ENCODE data around the gene PROKR2.

DNA sequence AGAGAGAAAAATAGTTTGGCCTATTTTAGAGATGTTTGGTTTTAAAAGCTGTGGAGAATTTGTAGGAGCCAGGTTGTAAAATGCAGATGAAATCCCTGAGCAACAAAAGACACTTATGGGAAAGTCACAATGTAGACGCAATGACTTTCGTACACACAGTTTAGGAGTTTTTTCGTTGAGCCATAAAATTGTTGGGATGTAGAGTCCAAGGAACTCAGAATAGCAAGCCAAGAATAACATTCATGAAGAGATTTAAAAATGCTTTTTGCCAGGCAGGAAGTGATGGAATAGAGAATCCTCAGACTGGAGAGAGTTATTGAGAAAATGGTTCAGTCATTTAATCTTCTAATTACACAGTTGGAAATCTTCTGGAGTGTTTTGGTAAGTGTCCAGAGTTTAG, 11.5 kb upstream of the PROKR2 start:
- TF ChIP-seq, protein P1, sequence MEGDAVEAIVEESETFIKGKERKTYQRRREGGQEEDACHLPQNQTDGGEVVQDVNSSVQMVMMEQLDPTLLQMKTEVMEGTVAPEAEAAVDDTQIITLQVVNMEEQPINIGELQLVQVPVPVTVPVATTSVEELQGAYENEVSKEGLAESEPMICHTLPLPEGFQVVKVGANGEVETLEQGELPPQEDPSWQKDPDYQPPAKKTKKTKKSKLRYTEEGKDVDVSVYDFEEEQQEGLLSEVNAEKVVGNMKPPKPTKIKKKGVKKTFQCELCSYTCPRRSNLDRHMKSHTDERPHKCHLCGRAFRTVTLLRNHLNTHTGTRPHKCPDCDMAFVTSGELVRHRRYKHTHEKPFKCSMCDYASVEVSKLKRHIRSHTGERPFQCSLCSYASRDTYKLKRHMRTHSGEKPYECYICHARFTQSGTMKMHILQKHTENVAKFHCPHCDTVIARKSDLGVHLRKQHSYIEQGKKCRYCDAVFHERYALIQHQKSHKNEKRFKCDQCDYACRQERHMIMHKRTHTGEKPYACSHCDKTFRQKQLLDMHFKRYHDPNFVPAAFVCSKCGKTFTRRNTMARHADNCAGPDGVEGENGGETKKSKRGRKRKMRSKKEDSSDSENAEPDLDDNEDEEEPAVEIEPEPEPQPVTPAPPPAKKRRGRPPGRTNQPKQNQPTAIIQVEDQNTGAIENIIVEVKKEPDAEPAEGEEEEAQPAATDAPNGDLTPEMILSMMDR (conservative IDR thresholded peaks at IDR 0.05 in 1 of 2, IDR thresholded peaks at IDR 0.05 in 1 of 2; ENCODE audit: low read depth in 1 of 2, low read length in 2 of 2), result no peak
- TF ChIP-seq EZH2 (IDR thresholded peaks at IDR 0.05; ENCODE audit: low read length, missing control alignments), result no peak

Measured in fibroblast of lung (primary cell).